ENCODE results near the gene THAP7. TPM values are rescaled to one million over a fixed set of nuclear protein-coding genes. Genes with fewer than 3 reads are reported as not detected.

Gene THAP7
- total and polyA plus RNA-seq, 9 of the 15 experiments (the other 6 are each of a cell fraction or from before 2014, with no cell fraction given) = 7.9 to 263 (median 84.1) TPM

GRCh38 chr22:20966883-20967696, 34.8 kb downstream of the THAP7 start, which contains the start of gene AIFM3 (continued):
- TF ChIP-seq PHF20 (IDR thresholded peaks at IDR 0.05; ENCODE audit: partially characterized antibody) = no peak
- no peak for TF ChIP-seq KDM5B (IDR thresholded peaks at IDR 0.05; ENCODE audit: insufficient replicate concordance, low read depth, low read length)
- TF ChIP-seq ZNF124 (CRISPR knock-in tag; IDR thresholded peaks at IDR 0.05) = 0 out of 2 replicates have a peak, but pooled peaks have one; percentile 58
- peak; percentile 18 for TF ChIP-seq GTF3C2 (IDR thresholded peaks at IDR 0.05; ENCODE audit: borderline replicate concordance, extremely low read depth, insufficient read length)
- TF ChIP-seq USF2 (CRISPR knock-in tag; IDR thresholded peaks at IDR 0.05) = 0 out of 2 replicates have a peak, but pooled peaks have one; percentile 16
- TF ChIP-seq HMG20B (CRISPR knock-in tag; IDR thresholded peaks at IDR 0.05) = no peak
- peak; percentile 64; the same call in 1 of the 2 replicates for TF ChIP-seq ZNF57 (CRISPR knock-in tag; IDR thresholded peaks at IDR 0.05)
- TF ChIP-seq IFI16 (CRISPR knock-in tag; IDR thresholded peaks at IDR 0.05) = no peak
- 0 out of 2 replicates have a peak, but pooled peaks have one; percentile 46 for TF ChIP-seq ZNF830 (CRISPR knock-in tag; IDR thresholded peaks at IDR 0.05)
- no peak for TF ChIP-seq TOE1 (IDR thresholded peaks at IDR 0.05; ENCODE audit: borderline replicate concordance)
- no peak for TF ChIP-seq TOE1 (CRISPR knock-in tag; IDR thresholded peaks at IDR 0.05; ENCODE audit: borderline replicate concordance, low read depth)
- 0 out of 2 replicates have a peak, but pooled peaks have one; percentile 33 for TF ChIP-seq MBD2 (IDR thresholded peaks at IDR 0.05; ENCODE audit: borderline replicate concordance, low read depth)
- no peak for TF ChIP-seq TSHZ1 (CRISPR knock-in tag; IDR thresholded peaks at IDR 0.05)
- 0 out of 2 replicates have a peak, but pooled peaks have one; percentile 26 for TF ChIP-seq TAF15 (IDR thresholded peaks at IDR 0.05; ENCODE audit: low read depth, low read length)
- no peak for TF ChIP-seq MAFG (tag; conservative IDR thresholded peaks at IDR 0.05)
- TF ChIP-seq IRF2 (CRISPR knock-in tag; IDR thresholded peaks at IDR 0.05) = peak; percentile 59; the same call in 1 of the 2 replicates
- TF ChIP-seq ZNF589 (CRISPR knock-in tag; IDR thresholded peaks at IDR 0.05; ENCODE audit: low read depth) = no peak
- no peak for TF ChIP-seq ZNF512 (tag; IDR thresholded peaks at IDR 0.05)
- TF ChIP-seq ZBED1 (IDR thresholded peaks at IDR 0.05) = no peak
